22Rv1 (cell line): ENCODE results near the gene GSTT4.
"Not testable (repeated sequence)": the region's sequence is repeated elsewhere in the genome, so short reads cannot be mapped to it uniquely, and the experiment has no call there.

Experiments
- H3K27ac ChIP-seq: fragments of 450-650 bp; 2 replicates; pipeline ENCODE4 v1.5.1; 2017
- CTCF ChIP-seq: fragments of 450-650 bp; IDR thresholded peaks from 2 replicates; pipeline ENCODE4 v1.5.1; 2017; ENCODE audit warnings: mild to moderate bottlenecking
- ZFX ChIP-seq: fragments of 450-650 bp; IDR thresholded peaks from 2 replicates; pipeline ENCODE4 v1.6.1; 2017; ENCODE audit warnings: antibody characterized with exemption, borderline replicate concordance

Gene GSTT4

DNA sequence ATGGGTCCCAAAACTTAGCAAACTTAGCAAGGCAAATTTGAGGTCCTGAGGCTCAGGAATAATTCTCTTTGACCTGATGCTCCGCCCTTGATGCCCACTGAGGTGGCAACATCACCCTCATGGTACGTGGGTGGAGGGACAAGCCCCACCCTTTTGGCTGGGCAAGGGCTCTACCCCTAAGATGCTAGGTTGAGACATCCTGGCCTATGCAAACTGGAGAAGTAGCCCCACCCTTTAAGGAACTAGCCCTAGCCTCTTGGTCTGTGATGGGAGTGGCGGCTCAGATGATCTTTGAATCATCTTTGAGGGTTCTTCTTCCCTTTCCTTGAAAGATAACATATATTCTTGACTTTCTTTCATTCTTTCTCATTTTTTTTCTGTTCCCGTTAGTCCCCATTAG is 38.7 kb upstream of the GSTT4 start:
- no peak overlapping the region for H3K27ac ChIP-seq
- no peak for TF ChIP-seq ZFX

GRCh38 chr22:24043465-24043864 is 38.2 kb upstream of the GSTT4 start:
- not testable (repeated sequence) for H3K27ac ChIP-seq

DNA sequence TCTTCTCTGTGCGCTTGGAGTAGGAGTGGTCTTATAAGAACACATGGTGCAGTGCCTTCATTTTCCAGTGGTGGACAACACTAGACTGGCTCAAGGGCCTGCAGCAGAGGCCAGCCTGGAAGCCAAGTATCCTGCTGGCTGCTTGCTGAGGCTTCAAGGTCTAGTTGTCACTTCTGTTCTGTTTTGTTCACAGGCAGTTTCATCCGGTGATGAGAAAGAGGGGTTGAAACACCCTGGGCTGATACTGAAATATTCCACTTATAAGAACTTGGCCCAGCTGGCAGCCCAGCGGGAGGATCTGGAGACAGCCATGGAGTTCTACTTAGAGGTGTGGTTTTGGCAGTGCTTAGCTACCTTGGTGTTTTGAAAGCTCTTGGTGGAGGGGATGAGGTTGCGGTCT is 35.7 kb upstream of the GSTT4 start:
- TF ChIP-seq ZFX (no peak), CTCF (no peak)
- no peak overlapping the region for H3K27ac ChIP-seq

- no peak overlapping the region for H3K27ac ChIP-seq
- TF ChIP-seq CTCF (no peak), ZFX (no peak)
Measured at GRCh38 chr22:24039046-24039445, 33.8 kb upstream of the GSTT4 start.

DNA sequence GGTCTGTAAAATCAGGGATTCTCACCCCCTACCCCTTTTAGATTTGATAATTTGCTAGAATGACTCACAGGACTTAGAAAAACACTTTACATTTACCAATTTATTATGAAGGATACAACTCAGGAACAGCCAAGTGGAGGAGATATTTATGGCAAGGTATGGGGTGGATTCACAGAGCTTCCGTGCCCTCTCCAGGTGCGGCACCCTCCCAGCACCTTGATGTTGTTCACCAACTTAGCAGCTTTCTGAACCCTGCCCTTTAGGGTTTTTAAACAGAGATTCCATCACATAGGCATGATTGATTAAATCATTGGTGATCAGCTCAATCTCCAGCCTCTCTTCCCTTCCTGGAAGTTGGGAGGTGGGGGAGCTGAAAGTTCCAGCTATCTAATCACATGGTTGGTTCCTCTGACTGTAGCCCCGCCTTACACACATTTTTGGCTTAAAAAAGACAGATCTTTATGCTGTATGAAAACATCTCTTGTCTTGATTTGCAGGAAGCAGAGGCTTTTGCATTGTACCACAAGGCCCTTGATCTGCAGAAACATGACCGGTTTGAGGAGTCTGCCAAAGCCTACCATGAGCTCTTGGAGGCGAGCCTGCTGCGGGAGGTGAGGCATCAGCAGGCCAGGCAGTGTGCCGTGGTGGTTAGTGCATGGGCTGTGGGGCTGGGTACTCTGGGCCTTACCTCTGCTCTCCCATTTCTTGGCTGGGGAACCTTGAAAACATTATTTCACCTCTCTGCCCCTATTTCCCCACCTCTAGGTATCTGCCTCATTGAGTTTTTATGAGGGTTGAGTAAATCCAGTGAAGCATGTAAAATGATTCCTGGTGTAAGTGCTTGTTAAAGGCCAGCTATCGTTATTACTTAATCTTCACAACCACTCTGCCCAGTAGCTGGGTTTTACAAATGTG is 32.9 kb upstream of the GSTT4 start:
- TF ChIP-seq ZFX (no peak), CTCF (no peak)
- no peak overlapping the region for H3K27ac ChIP-seq

DNA sequence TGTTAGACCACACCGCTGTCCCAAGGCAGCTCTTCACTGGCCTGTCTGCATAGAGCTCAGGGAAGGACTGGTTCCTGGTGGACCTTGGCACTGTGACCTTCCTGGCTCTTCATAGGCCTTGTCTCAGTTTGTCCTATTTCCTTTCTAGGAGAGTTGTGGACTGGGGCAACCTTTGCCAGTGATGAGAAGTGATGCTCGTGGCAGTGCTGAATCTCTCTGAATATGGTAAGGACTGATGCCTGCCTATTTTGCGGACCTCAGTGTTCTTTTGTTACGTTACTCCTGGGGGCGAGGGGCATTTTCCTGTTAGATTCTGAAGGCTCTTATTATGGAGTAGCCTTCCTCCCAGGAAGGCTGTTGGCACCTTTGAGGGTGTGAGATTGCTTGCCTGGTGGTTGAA is 30.0 kb upstream of the GSTT4 start:
- TF ChIP-seq ZFX, result no peak
- no peak for TF ChIP-seq CTCF
- H3K27ac ChIP-seq, result no peak overlapping the region

DNA sequence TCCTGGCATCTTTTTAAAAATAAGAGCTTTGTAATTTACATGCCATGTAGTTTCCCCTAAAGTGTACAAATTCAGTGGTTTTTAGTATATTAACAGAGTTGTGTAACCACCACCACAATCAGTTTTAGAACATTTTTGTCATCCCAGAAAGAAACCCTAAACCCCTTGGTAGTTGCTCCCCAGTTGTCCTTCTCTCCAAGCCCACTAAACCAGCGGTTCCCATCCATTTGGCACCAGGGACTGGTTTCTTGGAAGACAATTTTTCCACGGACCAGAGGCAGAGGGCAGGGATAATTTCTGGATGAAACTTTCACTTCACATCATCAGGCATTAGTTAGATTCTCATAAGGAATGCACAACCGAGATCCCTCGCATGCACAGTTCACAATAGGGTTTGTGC is 28.5 kb upstream of the GSTT4 start:
- no peak overlapping the region for H3K27ac ChIP-seq
- no peak for TF ChIP-seq ZFX
- TF ChIP-seq CTCF, result no peak

DNA sequence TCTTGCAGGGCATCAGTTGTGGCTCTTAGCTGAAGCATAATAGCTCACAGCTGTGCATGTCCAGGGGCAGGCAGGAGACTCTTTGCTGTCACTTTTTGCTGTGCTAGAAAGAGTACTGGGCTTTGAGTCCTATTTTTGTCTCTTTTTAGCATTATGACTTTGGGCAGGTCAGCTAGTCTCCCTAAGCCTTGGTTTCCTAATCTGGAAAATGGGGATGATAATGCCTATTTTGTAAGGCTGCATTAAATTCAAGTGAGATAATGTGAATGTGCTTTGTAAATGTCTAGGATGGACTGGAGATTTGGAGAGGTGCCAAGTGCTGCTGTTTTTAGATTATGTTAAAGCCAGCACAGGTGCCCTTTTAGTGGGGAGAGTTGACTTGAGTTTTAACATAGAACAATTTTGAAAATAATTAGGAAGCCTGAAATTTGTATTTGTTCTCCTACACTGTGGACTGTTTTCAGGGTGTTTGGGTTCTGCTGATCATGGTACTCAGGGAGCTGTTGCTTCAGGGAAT is 25.0 kb upstream of the GSTT4 start:
- no peak overlapping the region for H3K27ac ChIP-seq
- TF ChIP-seq ZFX (no peak), CTCF (no peak)
